ENCODE results near the gene ZSWIM1. TPM values are rescaled to one million over a fixed set of nuclear protein-coding genes. Genes with fewer than 3 reads are reported as not detected.

Gene ZSWIM1
- total RNA-seq, 1 donor from 2014 or later: 17.3 TPM

DNA sequence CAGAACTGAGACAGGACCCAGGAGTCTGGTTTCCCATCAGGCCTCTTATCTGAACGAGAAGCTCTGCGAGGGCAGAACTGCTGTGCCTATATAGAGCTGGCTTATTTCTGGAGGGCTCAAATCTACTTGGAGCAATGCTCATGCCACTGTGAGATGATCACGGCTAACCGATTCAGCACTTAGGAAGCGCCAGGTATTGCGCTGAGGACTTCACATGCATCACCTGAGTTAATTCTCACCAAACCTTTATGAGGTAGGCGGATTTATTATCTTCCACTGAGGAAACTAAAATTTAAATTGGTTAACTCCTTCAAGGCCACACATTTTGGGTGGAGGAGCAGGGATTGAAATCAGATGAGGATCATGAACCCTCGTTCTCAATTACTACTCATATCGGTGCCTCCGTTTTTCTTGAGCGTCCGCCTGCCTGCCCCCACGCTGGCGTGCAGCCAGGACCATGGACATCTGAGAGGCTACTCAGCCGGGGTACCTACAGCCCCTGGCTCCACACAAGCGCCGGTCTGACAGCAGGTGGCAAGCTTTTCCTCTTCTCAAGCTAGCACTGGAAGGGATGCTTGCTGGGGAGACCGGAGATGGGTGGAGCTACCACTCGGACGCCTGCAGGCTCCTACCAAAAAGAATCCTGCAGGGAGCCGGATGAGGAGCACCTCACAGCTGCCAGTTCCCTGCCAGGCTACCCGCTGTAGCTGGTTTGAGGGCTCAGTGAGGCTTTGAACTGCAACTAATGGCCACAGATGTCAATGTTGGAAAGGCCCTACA, 52.4 kb downstream of the ZSWIM1 start:
- Mint-ChIP-seq H3K9me3 (no peaks in the 10 kb centered on the region), H3K4me1 (ENCODE audit: unreplicated experiment) (peaks cover 8% of the 10 kb centered on the region), H3K27me3 (no peaks in the 10 kb centered on the region), H3K4me3 (peak overlapping the region; percentile 97), H3K27ac (peak overlapping the region; percentile 90), H3K36me3 (peaks cover 8% of the 10 kb centered on the region)
- peak; percentile 42 for TF ChIP-seq CTCF (conservative IDR thresholded peaks at IDR 0.05)
- no peak for DNase-seq (ENCODE audit: extremely low spot score, unreplicated experiment)

DNA sequence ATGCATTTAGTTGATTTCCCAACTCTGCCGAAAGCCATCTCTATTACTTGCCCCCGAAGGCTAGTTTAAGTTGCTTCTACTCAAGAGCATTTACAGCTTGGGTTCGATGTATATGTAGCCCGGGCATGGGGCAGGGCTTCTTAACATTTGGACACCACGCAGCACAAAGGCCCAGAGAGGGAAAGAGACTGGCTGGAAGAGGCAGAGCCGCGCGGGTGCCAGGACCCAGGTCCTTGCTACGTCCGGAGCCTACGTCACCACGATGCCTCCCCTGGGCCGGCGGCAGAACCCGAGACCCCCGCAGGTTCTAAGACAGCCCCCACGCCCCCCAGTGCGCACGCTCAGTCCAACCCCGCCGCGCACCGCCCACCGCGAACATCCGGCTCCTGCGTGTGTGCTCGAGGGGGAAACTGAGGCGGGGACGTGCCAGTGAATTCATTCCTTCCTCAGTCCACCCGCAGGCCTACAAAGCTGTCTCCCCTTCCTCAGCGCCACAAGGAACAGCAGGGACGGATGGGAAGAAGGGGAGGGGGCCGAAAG, 53.1 kb downstream of the ZSWIM1 start:
- H3K4me3 Mint-ChIP-seq: peak overlapping the region; percentile 97
- no peaks in the 10 kb centered on the region for H3K9me3 Mint-ChIP-seq
- no peak for DNase-seq (ENCODE audit: extremely low spot score, unreplicated experiment)
- TF ChIP-seq CTCF (conservative IDR thresholded peaks at IDR 0.05): no peak
- no peaks in the 10 kb centered on the region for H3K27me3 Mint-ChIP-seq
- peaks cover 8% of the 10 kb centered on the region for H3K4me1 Mint-ChIP-seq (ENCODE audit: unreplicated experiment)
- H3K27ac Mint-ChIP-seq: peak overlapping the region; percentile 90
- H3K36me3 Mint-ChIP-seq: peaks cover 10% of the 10 kb centered on the region

Other genes with a start within 250 kb of the ZSWIM1 start
- gene WFDC9, start 249.9 kb upstream of the ZSWIM1 start, total RNA-seq (ENCODE audit: low replicate concordance): not detected in 2 replicates
- not detected in 2 replicates for gene WFDC11, start 211.0 kb upstream of the ZSWIM1 start, total RNA-seq (ENCODE audit: low replicate concordance)
- not detected in 2 replicates for gene WFDC13, start 179.2 kb upstream of the ZSWIM1 start, total RNA-seq (ENCODE audit: low replicate concordance)
- gene WFDC10B, start 176.2 kb upstream of the ZSWIM1 start, total RNA-seq (ENCODE audit: low replicate concordance): not detected in 2 replicates
- gene SPINT4, start 158.9 kb upstream of the ZSWIM1 start, total RNA-seq (ENCODE audit: low replicate concordance): not detected in 2 replicates
- not detected in 2 replicates for gene WFDC3, start 89.3 kb upstream of the ZSWIM1 start, total RNA-seq (ENCODE audit: low replicate concordance)
- 26.5 and 32.9 TPM in 2 replicates for gene DNTTIP1, start 89.3 kb upstream of the ZSWIM1 start, total RNA-seq (ENCODE audit: low replicate concordance)
- 46.4 and 136 TPM in 2 replicates for gene UBE2C, start 68.6 kb upstream of the ZSWIM1 start, total RNA-seq (ENCODE audit: low replicate concordance)
- gene TNNC2, start 53.9 kb upstream of the ZSWIM1 start, total RNA-seq (ENCODE audit: low replicate concordance): 2.1 TPM in 1 of 2 replicates, not detected in the other
- 12.2 and 16.4 TPM in 2 replicates for gene SNX21, start 47.4 kb upstream of the ZSWIM1 start, total RNA-seq (ENCODE audit: low replicate concordance)
- gene ACOT8, start 23.8 kb upstream of the ZSWIM1 start, total RNA-seq (ENCODE audit: low replicate concordance): 20.6 and 21.3 TPM in 2 replicates
- gene ZSWIM3, start 23.6 kb upstream of the ZSWIM1 start, total RNA-seq (ENCODE audit: low replicate concordance): 3.7 and 4.7 TPM in 2 replicates
- gene SPATA25, start 6.4 kb downstream of the ZSWIM1 start, total RNA-seq (ENCODE audit: low replicate concordance): 2.6 and 4.2 TPM in 2 replicates
- 6.4 TPM in 2 replicates for gene NEURL2, start 10.0 kb downstream of the ZSWIM1 start, total RNA-seq (ENCODE audit: low replicate concordance)
- 142 and 174 TPM in 2 replicates for gene CTSA, start 10.1 kb downstream of the ZSWIM1 start, total RNA-seq (ENCODE audit: low replicate concordance)
- gene PLTP, start 30.9 kb downstream of the ZSWIM1 start, total RNA-seq (ENCODE audit: low replicate concordance): 40.7 and 96.5 TPM in 2 replicates
- gene PCIF1, start 53.5 kb downstream of the ZSWIM1 start, total RNA-seq (ENCODE audit: low replicate concordance): 35.0 and 37.6 TPM in 2 replicates
- gene ZNF335, start 91.0 kb downstream of the ZSWIM1 start, total RNA-seq (ENCODE audit: low replicate concordance): 19.9 and 23.6 TPM in 2 replicates
- gene MMP9, start 127.7 kb downstream of the ZSWIM1 start, total RNA-seq (ENCODE audit: low replicate concordance): 0.53 TPM in 1 of 2 replicates, not detected in the other
- 3.1 and 5.1 TPM in 2 replicates for gene SLC12A5, start 148.0 kb downstream of the ZSWIM1 start, total RNA-seq (ENCODE audit: low replicate concordance)
- gene NCOA5, start 208.7 kb downstream of the ZSWIM1 start, total RNA-seq (ENCODE audit: low replicate concordance): 43.5 and 48.6 TPM in 2 replicates
- 0.40 and 1.5 TPM in 2 replicates for gene CD40, start 237.1 kb downstream of the ZSWIM1 start, total RNA-seq (ENCODE audit: low replicate concordance)